DMS114 treated with DMSO at 0.1 percent for 48 hours (cell line): ENCODE results near the gene PTPN18.
A peak's percentile ranks its signal among the peaks of the same experiment; 100 is the strongest.

Experiments
- DNase-seq: peaks from one replicate; lab custom pipeline; 2025; ENCODE audit not compliant: unreplicated experiment; lab: John Stamatoyannopoulos, UW

Gene PTPN18

DNA sequence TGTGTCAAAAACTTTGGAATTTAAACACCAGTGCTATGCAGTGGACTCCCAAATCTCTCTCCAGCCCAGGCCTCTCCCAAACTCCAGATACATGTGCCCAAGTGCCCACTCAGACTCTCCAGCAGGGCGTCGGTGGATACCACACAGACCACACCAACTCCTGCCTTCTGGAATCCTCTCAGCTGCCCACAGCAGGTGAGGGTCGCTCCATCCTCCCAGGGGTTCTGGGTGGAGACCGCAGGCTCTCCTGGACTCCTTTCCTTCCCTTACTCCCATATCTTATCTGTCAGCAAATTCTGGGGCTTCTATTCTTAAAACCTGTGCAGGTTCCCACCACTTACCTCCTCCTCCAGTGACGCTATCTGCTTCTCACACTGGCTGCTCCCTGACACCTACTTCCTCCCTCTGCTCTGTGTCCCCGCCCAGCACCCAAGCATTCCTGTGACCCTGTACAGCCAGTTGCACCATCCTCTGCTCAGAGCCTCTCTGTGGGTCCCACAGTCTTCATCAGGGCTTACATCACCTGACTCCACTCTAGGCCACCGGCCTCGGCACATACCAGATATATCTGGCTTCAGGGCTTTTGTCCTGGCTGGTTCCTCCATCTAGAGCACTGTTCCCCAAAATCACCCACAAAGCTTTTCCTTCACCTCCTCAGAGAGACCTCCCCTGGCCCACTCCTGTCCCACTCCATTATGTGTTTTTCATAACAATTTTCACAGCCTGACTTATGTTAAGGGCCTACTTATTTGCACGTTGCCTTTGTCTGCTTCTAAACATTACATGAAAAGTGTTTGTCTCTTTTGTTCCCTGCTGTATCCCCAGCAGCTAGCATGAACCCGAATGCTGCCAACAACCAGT, 15.7 kb upstream of the PTPN18 start:
- no peak for DNase-seq

- no peak for DNase-seq
These were observed 14.3 kb upstream of the PTPN18 start for GRCh38 chr2:130341562-130342019.

- DNase-seq, result peak; percentile 83
These were observed 13.8 kb upstream of the PTPN18 start for GRCh38 chr2:130342020-130342532.

DNA sequence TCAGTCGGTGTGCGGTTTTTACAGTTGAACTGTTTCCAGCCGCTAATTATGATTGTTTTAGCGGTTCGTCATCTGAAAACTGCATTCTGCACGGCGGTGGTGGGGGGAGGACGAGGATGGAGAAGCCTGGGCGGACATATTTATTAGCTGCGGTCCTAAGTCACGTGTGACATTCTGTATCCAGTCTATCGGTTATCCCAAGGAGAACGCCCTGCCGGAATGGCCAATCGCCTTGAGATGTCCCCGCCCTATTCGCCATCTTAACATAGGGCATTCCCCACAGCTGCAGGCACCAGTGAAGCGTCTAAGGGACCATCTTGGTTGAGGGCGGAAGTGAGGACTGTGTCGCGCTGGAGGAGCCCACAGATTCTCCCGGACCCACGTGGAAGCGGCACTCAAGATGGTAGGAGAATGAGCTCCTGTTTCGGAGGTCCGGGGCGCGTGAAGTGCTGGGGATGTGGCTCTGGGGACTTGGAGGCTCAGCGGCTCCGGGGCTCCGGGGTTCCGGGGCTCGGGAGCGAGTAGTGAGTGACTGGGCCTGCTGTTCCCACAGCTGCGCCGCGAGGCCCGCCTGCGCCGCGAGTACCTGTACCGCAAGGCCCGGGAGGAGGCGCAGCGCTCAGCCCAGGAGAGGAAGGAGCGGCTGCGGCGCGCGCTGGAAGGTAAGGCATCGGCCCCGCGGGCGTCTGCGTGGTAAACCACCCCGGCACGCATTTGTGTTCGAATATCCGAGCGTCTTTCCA, 13.2 kb upstream of the PTPN18 start, which contains the start of gene IMP4:
Gene IMP4 (plus strand): TSS at position 365 of the 743 bp plus-strand sequence. CDS start 36 bp downstream, at position 401.
- peak; percentile 95 for DNase-seq

DNA sequence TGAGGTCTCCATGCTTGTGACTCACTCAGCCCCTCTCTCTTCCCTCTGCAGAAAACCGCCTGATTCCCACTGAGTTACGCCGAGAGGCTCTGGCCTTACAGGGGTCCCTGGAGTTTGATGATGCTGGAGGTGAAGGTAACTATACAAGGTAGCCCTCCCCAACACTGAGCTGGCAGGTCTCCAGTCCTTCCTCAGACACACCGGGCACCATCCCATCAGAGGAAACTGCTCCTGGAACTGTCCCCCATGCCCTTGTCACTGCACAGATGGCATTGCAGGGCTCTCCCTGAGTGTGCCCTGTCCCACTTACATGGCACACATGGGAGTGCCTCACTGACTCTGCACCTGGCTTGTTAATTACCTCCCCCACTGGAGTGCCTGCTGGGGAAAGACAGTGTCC, 11.3 kb upstream of the PTPN18 start:
- no peak for DNase-seq

DNA sequence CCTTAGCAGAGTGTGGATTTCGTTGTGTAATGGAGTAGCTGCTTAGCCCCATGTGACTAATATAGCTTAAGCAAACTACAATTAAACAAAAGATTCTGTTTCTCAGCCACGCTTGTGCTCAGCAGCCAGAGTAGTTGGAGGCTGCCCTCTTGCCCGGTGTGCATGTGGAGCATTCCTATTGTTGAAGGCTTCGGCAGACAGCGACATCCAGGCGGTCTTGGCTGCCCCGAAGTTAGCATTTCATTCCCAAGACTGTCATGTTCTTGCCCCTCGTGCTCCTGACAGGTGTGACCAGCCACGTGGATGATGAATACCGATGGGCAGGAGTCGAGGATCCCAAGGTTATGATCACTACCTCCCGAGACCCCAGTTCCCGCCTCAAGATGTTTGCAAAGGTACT, 10.8 kb upstream of the PTPN18 start:
- no peak for DNase-seq

- DNase-seq, result no peak
These were observed 10.2 kb upstream of the PTPN18 start for GRCh38 chr2:130345611-130346010.

GRCh38 chr2:130346041-130346740, 9.7 kb upstream of the PTPN18 start:
- no peak for DNase-seq

GRCh38 chr2:130346741-130347066, 9.2 kb upstream of the PTPN18 start:
- no peak for DNase-seq

DNA sequence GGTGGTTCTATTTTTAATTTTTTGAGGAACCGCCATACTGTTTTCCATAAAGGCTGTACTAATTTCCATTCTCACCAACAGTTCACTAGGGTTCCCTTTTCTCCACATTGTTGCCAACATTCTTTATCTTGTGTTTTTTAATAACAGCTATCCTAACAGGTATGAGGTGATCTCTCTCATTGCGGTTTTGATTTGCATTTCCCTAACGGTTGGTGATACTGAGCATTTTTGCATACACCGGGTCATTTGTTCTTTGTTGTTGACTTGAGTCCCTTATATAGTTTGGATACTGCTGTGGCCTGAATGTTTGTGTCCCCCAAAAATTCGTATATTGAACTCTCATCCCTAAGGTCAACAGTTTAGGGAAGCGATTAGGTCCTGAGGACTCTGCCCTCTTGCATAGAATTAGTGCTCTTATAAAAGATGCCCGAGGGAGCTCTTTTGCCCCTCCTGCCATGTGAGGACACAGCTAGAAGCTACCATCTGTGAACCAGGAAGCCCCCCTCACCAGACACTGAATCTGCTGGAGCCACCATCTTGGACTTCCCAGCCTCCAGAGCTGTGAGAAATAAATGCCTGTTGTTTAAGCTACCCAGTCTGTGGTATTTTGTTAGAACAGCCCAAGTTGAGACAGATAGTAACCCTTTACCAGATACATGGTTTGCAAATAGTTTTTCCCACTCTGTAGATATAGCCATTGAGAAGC, 8.5 kb upstream of the PTPN18 start:
- no peak for DNase-seq

- no peak for DNase-seq
These were observed 6.7 kb upstream of the PTPN18 start for GRCh38 chr2:130349174-130349573.

DNA sequence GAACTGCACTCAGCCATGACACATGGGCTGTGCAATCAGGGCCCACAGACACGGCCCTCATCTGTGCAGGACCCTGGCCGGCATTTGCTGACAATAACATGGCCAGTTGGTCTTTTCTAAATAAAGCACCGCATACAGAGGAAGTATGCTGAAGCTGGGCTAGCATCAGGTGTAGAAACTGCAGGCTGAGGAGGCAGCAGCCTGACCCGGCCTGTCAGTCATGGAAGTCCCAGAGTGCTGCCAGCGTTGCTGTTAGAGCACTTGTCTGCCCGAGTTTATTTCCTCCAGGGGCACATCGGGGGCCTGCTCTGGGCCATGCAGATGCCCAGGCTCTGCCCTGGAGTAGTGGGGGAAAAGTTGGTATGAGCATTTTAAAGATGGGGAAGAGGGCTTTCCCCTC, 4.1 kb upstream of the PTPN18 start:
- DNase-seq, result no peak

DNA sequence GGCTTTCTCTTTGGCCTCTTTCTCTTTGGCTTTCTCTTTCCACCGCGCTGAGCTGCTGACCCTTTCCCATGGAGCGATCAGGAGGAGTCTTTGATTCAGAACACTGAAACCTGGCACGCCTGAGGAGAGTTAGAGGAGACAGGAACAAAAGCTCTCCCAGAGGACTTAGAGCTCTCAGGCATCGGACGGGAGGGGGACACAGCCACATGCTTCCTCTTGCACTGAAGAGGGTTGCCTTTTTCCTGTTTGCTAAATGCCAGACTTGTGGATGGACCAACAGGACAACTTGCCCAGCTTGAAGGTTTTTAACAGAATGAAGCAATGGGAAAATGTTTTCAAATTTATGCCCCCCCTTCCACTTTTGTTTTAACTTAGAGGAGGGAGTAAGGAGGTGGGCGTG, 3.6 kb upstream of the PTPN18 start:
- no peak for DNase-seq

DNA sequence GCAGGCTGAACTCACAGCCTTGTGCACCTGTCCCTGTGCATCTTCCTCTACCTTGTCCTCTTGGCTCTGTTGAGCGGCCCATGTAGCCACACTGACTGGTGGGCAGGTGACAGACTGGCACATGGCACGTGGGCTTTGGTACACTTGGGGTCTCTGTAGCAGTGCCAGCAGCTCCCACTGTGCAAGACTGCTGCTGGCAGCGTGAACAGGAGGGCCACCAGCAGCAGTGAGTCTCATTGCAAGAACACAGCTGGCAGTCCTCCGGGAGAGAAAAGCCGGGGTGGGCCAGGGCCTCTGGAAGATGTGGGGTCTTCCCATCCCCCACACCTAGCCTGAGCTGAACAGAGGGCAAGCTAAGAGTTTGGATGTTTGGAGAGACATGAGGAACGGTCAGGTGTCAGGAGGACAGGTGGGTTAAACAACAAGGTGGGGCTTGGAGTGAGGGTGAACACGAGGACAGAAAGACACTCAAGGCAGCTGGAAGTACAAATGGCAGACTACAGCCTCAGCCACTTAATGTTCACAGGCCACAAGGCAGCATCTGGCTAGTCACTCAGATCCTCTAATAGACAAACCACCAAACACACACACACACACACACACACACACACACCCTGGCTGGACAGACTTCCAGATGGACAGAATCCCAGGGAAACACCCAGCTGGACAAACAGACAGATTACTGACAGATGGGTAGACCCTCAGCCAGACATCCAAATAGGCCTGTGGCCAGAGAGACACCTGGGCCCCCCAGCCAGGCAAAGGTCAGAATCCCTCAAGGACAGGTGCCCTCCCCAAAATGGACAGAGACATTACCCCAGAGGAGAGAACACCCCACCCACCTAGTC, 2.3 kb upstream of the PTPN18 start:
- DNase-seq, result no peak

DNA sequence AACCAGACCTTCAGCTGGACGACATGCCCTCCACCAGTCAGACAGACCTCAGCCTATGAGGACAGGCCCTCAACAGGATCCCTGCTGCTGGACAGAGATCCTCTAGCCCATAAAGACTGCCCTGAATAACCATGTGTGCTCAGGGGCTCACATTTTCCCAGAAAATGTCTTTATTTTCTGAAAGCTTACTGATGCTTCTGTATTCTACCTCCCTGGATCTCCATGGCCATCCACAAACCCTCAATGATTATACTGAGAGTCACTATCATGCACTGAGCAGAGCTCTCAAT, 1.8 kb upstream of the PTPN18 start:
- DNase-seq, result no peak

DNA sequence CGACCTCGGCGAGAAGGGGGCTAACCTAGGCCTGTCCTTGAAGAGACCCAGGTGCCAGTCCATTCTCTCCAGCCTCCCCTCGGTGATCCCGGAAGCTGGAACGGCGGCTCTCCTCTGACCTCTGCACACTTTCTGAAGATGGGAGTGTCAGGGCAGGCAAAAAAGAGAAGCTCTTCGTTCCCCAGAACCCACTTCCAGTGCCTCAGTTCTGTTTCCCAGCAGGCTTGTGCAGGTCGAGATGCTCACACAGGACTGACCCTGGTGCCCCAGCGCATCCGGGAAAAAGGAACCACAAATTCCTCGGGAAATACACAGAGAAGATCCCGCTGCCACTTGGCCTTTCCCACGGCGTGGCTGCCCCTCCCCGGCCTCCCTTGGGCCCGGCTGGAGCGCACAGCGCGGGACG, 681 bp upstream of the PTPN18 start:
- DNase-seq, result no peak

GRCh38 chr2:130357864-130358263, 2.0 kb downstream of the PTPN18 start:
- no peak for DNase-seq

- DNase-seq, result no peak
These were observed 2.8 kb downstream of the PTPN18 start for GRCh38 chr2:130358420-130359350.

DNA sequence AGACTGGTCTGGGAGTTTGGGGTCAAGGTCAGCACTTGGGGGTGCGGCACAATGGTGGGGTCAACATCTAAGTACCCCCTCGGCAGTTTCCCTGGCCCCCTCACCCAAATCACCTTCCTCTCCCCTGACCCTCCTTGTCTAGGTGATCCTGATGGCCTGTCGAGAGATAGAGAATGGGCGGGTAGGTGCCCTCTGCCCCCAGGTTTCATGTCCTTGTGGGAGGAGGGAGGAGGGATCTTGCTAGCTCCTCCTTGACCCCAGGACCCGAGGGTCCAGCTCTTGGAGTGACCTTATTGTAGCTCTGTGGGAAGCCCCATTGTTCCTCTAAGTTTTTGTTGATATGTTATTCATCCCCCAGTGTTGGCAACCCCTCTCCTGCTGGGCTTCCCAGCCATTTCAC, 3.6 kb downstream of the PTPN18 start:
- no peak for DNase-seq
